ENCODE measurements around the gene UBTD2.
"Not testable (repeated sequence)": the region's sequence is repeated elsewhere in the genome, so short reads cannot be mapped to it uniquely, and the experiment has no call there.

Gene UBTD2

GRCh38 chr5:172283020-172283861 is at the start of gene UBTD2:
Gene UBTD2, minus strand, starts transcription at chr5:172283764. Its CDS starts 99 bp downstream, at chr5:172283665.
- peak; percentile 15 to 84 for DNase-seq

- DNase-seq = not testable (repeated sequence)
Observed at GRCh38 chr5:172326901-172327300, 43.3 kb upstream of the UBTD2 start.

- DNase-seq = no peak
Observed at GRCh38 chr5:172325452-172325851, 41.9 kb upstream of the UBTD2 start.

- DNase-seq = peak in 1 of 2 experiments; percentile 2
Observed at GRCh38 chr5:172322028-172322965, 38.7 kb upstream of the UBTD2 start.

GRCh38 chr5:172321593-172321992 is 38.0 kb upstream of the UBTD2 start:
- no peak for DNase-seq

- DNase-seq = no peak
Observed at GRCh38 chr5:172319708-172320441, 36.3 kb upstream of the UBTD2 start.

- DNase-seq = no peak
Observed at GRCh38 chr5:172315587-172316493, 32.3 kb upstream of the UBTD2 start.

GRCh38 chr5:172313915-172314314 is 30.4 kb upstream of the UBTD2 start:
- DNase-seq = no peak

GRCh38 chr5:172312286-172312685 is 28.7 kb upstream of the UBTD2 start:
- no peak for DNase-seq

- no peak for DNase-seq
Observed at GRCh38 chr5:172311605-172312004, 28.0 kb upstream of the UBTD2 start.

GRCh38 chr5:172311026-172311425 is 27.5 kb upstream of the UBTD2 start:
- no peak for DNase-seq

GRCh38 chr5:172305380-172305779 is 21.8 kb upstream of the UBTD2 start:
- no peak for DNase-seq

GRCh38 chr5:172303572-172304335 is 20.2 kb upstream of the UBTD2 start:
- no peak for DNase-seq

GRCh38 chr5:172303162-172303561 is 19.6 kb upstream of the UBTD2 start:
- DNase-seq = no peak

GRCh38 chr5:172302047-172302710 is 18.6 kb upstream of the UBTD2 start:
- no peak for DNase-seq

- DNase-seq = no peak
Observed at GRCh38 chr5:172299916-172300439, 16.4 kb upstream of the UBTD2 start.

GRCh38 chr5:172294831-172295230 is 11.3 kb upstream of the UBTD2 start:
- no peak for DNase-seq

GRCh38 chr5:172293745-172294342 is 10.3 kb upstream of the UBTD2 start:
- no peak for DNase-seq

GRCh38 chr5:172293054-172293744 is 9.6 kb upstream of the UBTD2 start:
- peak; percentile 16 to 66 for DNase-seq
